T-helper 2 cell treated with Interferon-gamma antibody and Interleukin-4, amounts not matched to agents 5 μg/mL and 100 μg/mL, for 36 hours (primary cell): ENCODE measurements around the gene ENHO.

ENCODE experiments used
- DNase-seq: peaks from one replicate; pipeline ENCODE4 v3.0.0; 2021; ENCODE audit warnings: low spot score
- H3K27ac Mint-ChIP-seq: one replicate; pipeline ENCODE4 v1.8.0; 2021; ENCODE audit warnings: mild to moderate bottlenecking, mixed read lengths
- H3K27me3 Mint-ChIP-seq: one replicate; pipeline ENCODE4 v1.8.0; 2021; ENCODE audit warnings: low read depth, mixed read lengths
- H3K36me3 Mint-ChIP-seq: one replicate; pipeline ENCODE4 v1.8.0; 2021; ENCODE audit warnings: low read depth, mixed read lengths
- H3K4me1 Mint-ChIP-seq: one replicate; pipeline ENCODE4 v1.8.0; 2021; ENCODE audit warnings: low read depth, mixed read lengths
- H3K4me3 Mint-ChIP-seq: one replicate; pipeline ENCODE4 v1.8.0; 2022; ENCODE audit warnings: mild to moderate bottlenecking, moderate library complexity, mixed read lengths
- H3K9me3 Mint-ChIP-seq: one replicate; pipeline ENCODE4 v1.8.0; 2021; ENCODE audit warnings: mixed read lengths

The ENHO gene

GRCh38 chr9:34522971-34523797, at the start of gene ENHO:
ENHO (minus strand) TSS chr9:34522990; CDS start chr9:34521695, 1,295 bp downstream.
- DNase-seq: peak; percentile 92
- Mint-ChIP-seq H3K27me3 (peaks cover 35% of the 10 kb centered on the region), H3K4me1 (peaks cover 23% of the 10 kb centered on the region), H3K9me3 (no peaks in the 10 kb centered on the region), H3K27ac (peak within 1 kb of the TSS; percentile 6), H3K36me3 (no peaks in the 10 kb centered on the region), H3K4me3 (peak within 1 kb of the TSS; percentile 76)

- Mint-ChIP-seq H3K4me1 (no peaks in the 10 kb centered on the region), H3K27ac (no peak overlapping the region), H3K9me3 (no peaks in the 10 kb centered on the region), H3K4me3 (no peak overlapping the region), H3K36me3 (no peaks in the 10 kb centered on the region), H3K27me3 (peaks cover 22% of the 10 kb centered on the region)
- no peak for DNase-seq
Observed at GRCh38 chr9:34572092-34572491, 49.3 kb upstream of the ENHO start.

GRCh38 chr9:34571481-34571810, 48.7 kb upstream of the ENHO start:
- no peaks in the 10 kb centered on the region for H3K9me3 Mint-ChIP-seq
- H3K36me3 Mint-ChIP-seq: no peaks in the 10 kb centered on the region
- no peak overlapping the region for H3K27ac Mint-ChIP-seq
- no peaks in the 10 kb centered on the region for H3K4me1 Mint-ChIP-seq
- no peak for DNase-seq
- no peak overlapping the region for H3K4me3 Mint-ChIP-seq
- H3K27me3 Mint-ChIP-seq: peaks cover 23% of the 10 kb centered on the region

DNA sequence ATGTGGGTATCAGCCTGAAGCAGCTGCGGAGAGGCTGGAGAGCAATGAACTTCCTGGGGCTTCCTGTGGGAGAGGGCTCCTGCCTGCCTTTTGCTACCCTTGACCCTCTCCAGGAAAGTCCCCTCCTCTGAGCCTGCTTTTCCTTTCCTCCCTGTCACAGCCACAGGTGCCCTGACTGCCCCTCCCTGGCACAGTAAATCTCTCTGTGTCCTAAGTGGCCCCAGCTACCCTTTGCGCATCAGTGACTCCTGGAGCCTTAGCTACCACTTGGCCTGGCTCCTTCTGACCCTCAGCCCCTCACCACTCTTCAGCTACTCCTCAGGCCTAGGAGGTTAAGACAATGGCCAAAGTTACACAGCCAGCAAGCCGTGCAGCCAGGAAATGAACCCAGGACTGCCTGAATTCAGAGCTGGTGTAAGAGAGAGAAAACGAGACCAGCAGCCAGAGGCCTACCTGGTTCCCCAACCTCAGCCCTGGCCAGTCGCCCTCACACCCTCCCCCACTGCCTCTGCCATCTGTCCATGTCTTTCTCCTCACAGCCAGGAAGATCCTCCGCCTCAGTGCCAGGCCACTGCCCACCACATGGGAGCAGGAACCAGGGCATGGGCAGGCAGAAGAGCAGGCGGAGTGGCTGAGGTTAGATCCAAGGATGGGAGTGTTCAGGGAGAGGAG, 48.2 kb upstream of the ENHO start:
- no peaks in the 10 kb centered on the region for H3K4me1 Mint-ChIP-seq
- no peaks in the 10 kb centered on the region for H3K9me3 Mint-ChIP-seq
- no peak for DNase-seq
- no peak overlapping the region for H3K27ac Mint-ChIP-seq
- peaks cover 19% of the 10 kb centered on the region for H3K27me3 Mint-ChIP-seq
- no peak overlapping the region for H3K4me3 Mint-ChIP-seq
- H3K36me3 Mint-ChIP-seq: no peaks in the 10 kb centered on the region

DNA sequence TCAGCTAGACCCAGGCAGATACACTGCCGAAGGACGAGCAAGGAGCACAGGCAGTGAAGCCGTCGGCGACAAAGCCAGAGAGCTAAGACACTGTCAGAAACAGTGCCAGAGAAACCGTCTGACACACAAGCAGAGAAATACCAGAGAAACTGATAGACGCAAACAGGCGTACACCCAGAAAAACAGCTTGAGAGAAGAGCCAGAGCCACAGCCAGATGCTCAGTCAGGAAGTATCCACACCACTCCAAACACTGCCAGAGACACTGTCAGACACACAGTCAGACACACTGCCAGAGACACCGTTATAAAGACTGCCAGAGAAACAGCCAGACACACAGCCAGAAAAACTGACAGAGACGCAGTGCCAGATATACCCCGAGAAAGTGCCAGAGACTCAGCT, 47.6 kb upstream of the ENHO start:
- Mint-ChIP-seq H3K4me3 (no peak overlapping the region), H3K27ac (no peak overlapping the region), H3K4me1 (no peaks in the 10 kb centered on the region), H3K27me3 (peaks cover 15% of the 10 kb centered on the region), H3K36me3 (no peaks in the 10 kb centered on the region), H3K9me3 (no peaks in the 10 kb centered on the region)
- DNase-seq: no peak

DNA sequence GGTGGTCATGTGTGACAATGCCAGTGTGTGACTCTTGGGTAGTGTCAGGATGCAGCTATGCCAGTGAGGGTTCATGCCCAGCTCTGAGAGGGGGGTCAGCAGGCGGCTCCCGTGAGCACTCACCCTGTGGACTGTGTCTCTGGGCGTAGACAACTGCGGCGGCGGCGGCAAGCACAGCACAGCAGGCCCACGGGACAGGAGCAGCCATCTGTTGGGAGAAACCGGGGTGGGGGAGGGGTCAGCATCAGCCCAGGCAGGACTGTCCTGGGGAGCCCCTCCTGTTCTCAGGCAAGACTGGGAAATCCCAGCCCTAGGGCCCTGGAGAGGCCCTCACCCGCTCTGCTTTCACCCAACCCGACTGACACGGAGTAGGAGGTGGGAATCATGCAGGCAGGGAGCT, 46.0 kb upstream of the ENHO start:
- Mint-ChIP-seq H3K36me3 (no peaks in the 10 kb centered on the region), H3K4me1 (no peaks in the 10 kb centered on the region), H3K27ac (no peak overlapping the region), H3K27me3 (peaks cover 12% of the 10 kb centered on the region), H3K9me3 (no peaks in the 10 kb centered on the region), H3K4me3 (no peak overlapping the region)
- DNase-seq: no peak

DNA sequence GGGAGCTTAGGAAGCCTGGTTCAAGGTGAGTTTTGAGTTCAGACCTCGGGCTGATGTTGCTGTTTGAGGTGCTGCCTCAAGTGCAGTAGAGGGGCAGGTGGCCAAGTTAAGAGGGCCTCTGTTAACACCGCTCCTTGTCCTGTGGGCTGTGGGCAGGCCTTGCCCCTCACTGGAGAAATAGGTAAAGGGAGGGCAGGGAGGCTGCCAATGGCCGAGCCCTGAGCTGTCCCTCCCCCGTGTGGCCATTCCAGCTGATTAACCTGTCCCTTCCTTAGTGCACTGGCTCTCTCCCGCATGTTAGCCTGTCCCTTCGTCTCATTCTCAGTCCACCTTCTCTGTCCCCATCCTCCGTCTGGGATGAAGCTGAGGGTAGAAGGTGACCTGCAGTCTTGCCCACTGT, 45.3 kb upstream of the ENHO start:
- DNase-seq: no peak
- Mint-ChIP-seq H3K9me3 (no peaks in the 10 kb centered on the region), H3K36me3 (no peaks in the 10 kb centered on the region), H3K4me1 (no peaks in the 10 kb centered on the region), H3K27ac (no peak overlapping the region), H3K27me3 (peaks cover 12% of the 10 kb centered on the region), H3K4me3 (no peak overlapping the region)

GRCh38 chr9:34566972-34567371, 44.2 kb upstream of the ENHO start:
- no peak overlapping the region for H3K4me3 Mint-ChIP-seq
- DNase-seq: no peak
- no peak overlapping the region for H3K27ac Mint-ChIP-seq
- H3K4me1 Mint-ChIP-seq: no peaks in the 10 kb centered on the region
- H3K9me3 Mint-ChIP-seq: no peaks in the 10 kb centered on the region
- H3K36me3 Mint-ChIP-seq: no peaks in the 10 kb centered on the region
- peaks cover 12% of the 10 kb centered on the region for H3K27me3 Mint-ChIP-seq

- peaks cover 12% of the 10 kb centered on the region for H3K27me3 Mint-ChIP-seq
Observed at GRCh38 chr9:34566322-34566721, 43.5 kb upstream of the ENHO start.

DNA sequence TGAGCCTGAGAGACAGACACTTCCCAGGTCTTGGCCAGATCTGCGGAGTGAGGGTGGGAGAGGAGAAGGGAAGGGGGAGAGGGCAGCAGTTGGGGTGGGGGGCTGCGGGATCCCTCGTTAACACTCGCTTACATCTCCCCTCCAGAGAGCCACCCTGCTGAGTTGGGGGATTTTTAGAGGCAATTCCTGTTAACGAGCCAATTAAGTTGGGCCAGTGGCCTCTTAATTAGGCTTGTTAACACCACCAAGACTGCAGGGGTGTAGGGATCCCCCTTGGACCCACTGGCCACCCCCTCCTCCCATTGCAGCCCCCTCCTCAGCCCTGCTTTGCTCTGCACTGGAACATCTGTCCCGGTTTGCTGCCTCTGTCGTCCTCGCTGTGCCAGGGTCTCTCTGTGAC, 43.1 kb upstream of the ENHO start:
- H3K9me3 Mint-ChIP-seq: no peaks in the 10 kb centered on the region
- H3K36me3 Mint-ChIP-seq: no peaks in the 10 kb centered on the region
- no peak overlapping the region for H3K4me3 Mint-ChIP-seq
- no peaks in the 10 kb centered on the region for H3K4me1 Mint-ChIP-seq
- H3K27me3 Mint-ChIP-seq: peaks cover 12% of the 10 kb centered on the region
- no peak overlapping the region for H3K27ac Mint-ChIP-seq
- DNase-seq: no peak

More at GRCh38 chr9:34566322-34566721, 43.5 kb upstream of the ENHO start:
- Mint-ChIP-seq H3K9me3 (no peaks in the 10 kb centered on the region), H3K4me3 (no peak overlapping the region), H3K36me3 (no peaks in the 10 kb centered on the region), H3K27ac (no peak overlapping the region), H3K4me1 (no peaks in the 10 kb centered on the region)
- no peak for DNase-seq

DNA sequence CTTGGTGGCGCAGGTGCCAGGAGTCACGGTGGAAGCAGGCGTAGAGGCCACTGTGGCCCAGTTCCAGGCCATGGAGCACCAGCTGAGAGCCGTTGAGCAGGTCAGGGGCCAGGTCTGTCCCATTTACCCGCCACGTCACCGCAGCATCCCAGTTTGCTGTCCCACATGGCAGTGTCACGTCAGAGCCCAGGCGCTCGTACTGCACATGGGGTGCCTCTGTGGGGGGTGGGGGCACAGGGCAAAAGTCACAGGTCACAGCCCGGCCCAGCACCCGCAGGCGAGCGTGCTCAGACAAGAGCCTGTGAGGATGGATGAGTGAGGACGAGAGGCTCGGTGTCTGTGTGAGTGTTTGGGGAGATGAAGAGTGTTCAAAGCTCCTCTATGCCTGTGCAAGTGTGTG, 41.8 kb upstream of the ENHO start:
- H3K36me3 Mint-ChIP-seq: no peaks in the 10 kb centered on the region
- no peaks in the 10 kb centered on the region for H3K4me1 Mint-ChIP-seq
- DNase-seq: no peak
- H3K9me3 Mint-ChIP-seq: no peaks in the 10 kb centered on the region
- H3K27me3 Mint-ChIP-seq: peaks cover 14% of the 10 kb centered on the region
- H3K27ac Mint-ChIP-seq: no peak overlapping the region
- H3K4me3 Mint-ChIP-seq: no peak overlapping the region

DNA sequence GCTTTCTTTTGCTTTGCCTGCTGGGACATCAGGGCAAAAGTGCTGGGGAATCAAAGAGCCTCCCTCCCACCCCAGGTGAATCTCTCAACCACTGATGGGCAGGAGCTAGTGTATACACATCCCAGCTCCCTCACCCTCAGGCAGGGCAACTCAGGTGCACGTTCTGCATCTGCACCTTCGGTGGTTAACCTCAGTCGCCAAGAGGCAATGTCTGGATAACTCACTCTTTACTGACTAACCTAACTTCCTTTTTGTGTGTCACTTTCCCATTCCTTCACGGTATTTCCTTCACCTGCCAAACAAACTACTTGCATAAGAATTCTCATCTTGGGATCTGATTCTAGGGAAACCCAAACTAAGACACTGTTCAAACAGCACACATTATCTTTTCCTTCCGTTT, 40.5 kb upstream of the ENHO start:
- H3K27ac Mint-ChIP-seq: no peak overlapping the region
- H3K27me3 Mint-ChIP-seq: peaks cover 14% of the 10 kb centered on the region
- H3K36me3 Mint-ChIP-seq: no peaks in the 10 kb centered on the region

DNA sequence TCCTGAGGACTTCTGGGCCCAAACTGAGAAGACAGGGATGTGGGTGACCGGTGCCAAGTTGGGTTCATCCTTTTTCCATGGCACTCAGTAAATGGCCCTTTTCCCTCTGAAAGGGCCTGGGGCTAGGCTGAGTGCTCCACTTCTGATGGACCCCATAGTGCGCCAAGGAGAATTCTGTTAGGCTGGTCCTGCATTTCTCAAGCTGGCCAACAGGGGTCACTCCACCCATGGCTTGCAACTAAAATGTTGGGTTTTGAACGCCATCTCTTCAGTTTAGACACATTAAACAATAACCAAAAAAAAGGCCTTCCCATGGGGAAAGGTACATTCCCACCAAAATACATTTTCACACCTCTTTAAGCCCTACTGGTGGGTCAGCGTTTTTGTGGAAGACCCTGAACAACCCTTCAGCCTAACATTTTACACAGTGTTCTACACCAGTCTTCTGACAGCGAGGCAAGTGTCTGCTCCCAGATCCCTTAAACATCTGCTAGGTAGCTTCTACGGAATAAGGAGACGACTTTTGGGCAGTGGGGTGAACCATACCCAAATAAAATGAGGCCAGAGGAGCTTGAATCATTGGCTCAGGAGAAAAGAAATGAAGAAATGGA, 39.5 kb upstream of the ENHO start:
- H3K27ac Mint-ChIP-seq: no peak overlapping the region
- H3K9me3 Mint-ChIP-seq: no peaks in the 10 kb centered on the region
- no peak for DNase-seq
- H3K36me3 Mint-ChIP-seq: no peaks in the 10 kb centered on the region
- peaks cover 15% of the 10 kb centered on the region for H3K27me3 Mint-ChIP-seq
- H3K4me1 Mint-ChIP-seq: no peaks in the 10 kb centered on the region
- H3K4me3 Mint-ChIP-seq: no peak overlapping the region

More for the DNA sequence above, 40.5 kb upstream of the ENHO start:
- no peak overlapping the region for H3K4me3 Mint-ChIP-seq
- no peak for DNase-seq
- H3K4me1 Mint-ChIP-seq: no peaks in the 10 kb centered on the region
- H3K9me3 Mint-ChIP-seq: no peaks in the 10 kb centered on the region

DNA sequence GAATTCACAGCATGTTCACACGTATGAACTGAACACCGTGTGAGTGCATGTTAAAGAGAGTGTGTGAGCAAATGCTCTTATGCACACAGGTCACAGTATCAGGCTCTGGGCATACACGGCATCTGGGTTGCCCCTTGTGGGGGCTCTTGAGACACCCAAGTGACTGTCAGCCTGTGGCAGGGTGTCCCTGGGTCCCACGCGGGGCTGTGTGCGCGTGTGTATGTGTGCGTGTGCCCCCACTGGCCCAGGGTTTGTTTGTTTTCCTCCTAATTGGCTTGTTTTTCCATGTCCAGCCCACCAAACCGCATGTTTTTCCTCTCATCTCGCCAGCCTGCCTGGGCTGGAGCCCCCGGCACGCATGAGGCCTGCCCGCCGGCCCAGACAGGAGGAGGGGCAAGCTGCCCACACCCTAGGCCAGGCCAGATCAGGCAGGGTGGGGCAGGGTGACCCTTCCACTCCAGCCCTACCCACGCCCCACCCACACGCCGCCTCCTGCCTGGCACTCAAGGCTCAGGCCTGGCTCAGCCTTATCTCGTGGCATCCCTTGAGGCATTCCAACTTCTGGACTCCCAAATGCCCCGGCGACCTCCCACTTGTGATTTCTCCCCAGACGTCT, 37.9 kb upstream of the ENHO start:
- H3K27ac Mint-ChIP-seq: no peak overlapping the region
- no peaks in the 10 kb centered on the region for H3K4me1 Mint-ChIP-seq
- H3K9me3 Mint-ChIP-seq: no peaks in the 10 kb centered on the region
- H3K36me3 Mint-ChIP-seq: no peaks in the 10 kb centered on the region
- H3K4me3 Mint-ChIP-seq: no peak overlapping the region
- no peak for DNase-seq
- H3K27me3 Mint-ChIP-seq: peaks cover 9% of the 10 kb centered on the region
